WI38 (cell line): ENCODE measurements around the gene STYX.

Experiments
- H3K4me3 ChIP-seq: 2 replicates; pipeline ENCODE4 v1.5.1; 2011; ENCODE audit warnings: low read depth, mild to moderate bottlenecking, control low read depth, low read length
- CTCF ChIP-seq: IDR thresholded peaks from 2 replicates; pipeline ENCODE4 v1.5.1; 2012; ENCODE audit warnings: low read depth, mild to moderate bottlenecking, control low read depth, low read length

Gene STYX

DNA sequence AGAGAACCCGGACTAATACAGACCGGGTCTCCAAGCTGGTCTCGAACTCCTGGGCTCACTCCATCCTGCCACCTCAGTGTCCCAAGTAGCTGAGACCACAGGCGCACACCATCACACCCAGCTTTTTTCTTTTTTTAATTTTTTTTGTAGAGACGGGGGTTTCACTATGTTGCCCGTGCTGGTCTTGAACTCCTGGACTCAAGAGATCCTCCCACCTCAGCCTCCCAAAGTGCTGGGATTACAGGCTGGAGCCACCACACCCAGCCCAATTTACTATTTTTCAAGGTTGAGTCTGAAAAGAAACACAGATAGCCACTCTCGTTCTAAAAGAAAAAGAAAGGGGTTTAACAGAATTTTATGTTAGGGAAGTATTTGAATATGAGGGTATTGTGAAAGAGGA is 36.4 kb upstream of the STYX start:
- no peak for TF ChIP-seq CTCF

GRCh38 chr14:52694761-52695480 is 35.0 kb upstream of the STYX start:
- no peak for TF ChIP-seq CTCF
- H3K4me3 ChIP-seq: peak overlapping the region; percentile 96

More for the DNA sequence above, 36.4 kb upstream of the STYX start:
- H3K4me3 ChIP-seq: no peak overlapping the region

GRCh38 chr14:52695481-52696091 is 34.4 kb upstream of the STYX start, which contains the start of gene ERO1A:
TSS of gene ERO1A (minus strand) at chr14:52695558. CDS start at chr14:52695481, 77 bp downstream.
- no peak for TF ChIP-seq CTCF
- H3K4me3 ChIP-seq: peak within 1 kb of the TSS; percentile 96

DNA sequence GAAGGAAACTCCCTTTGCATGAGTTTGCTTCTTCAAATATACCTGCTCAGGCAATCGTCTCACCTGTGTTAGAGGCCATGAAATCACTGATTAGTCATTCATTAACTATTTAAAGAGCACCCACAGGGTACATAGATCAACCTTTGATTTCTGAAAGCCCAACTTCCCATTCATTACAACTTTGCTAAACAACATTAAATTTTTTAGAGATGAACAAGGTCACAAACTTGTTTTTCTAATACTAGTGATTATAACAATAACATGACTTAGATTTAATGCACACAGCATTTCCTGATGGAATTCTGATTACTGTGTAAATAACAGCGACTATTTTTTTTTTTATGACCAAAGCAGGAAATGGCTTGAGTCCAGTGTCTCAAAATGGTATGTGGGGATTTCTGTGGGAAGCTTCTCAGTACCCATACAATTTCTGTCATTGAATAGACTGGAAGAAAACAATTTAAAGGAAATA is 29.2 kb upstream of the STYX start:
- H3K4me3 ChIP-seq: no peak overlapping the region
- TF ChIP-seq CTCF: no peak

- TF ChIP-seq CTCF: no peak
- no peak overlapping the region for H3K4me3 ChIP-seq
Observed at GRCh38 chr14:52701223-52701622, 28.7 kb upstream of the STYX start.

DNA sequence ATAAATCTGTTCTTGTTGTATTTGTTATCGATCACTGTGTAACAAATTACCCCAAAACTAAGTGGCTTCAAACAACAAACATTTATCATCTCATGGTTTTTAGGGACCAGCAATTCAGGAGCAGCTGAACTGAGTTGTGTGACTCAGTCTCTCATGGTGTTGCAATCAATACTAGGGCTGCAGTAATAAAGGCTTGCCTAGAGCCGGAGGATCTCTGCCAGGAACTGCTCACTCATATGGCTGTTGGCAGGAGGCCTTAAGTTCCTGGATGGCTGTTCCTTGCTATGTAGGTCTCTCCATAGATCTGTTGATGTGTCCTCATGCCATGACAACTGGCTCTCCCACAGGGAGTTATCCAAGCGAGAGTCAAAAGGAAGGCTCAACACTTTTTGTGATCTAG is 26.7 kb upstream of the STYX start:
- TF ChIP-seq CTCF: no peak
- no peak overlapping the region for H3K4me3 ChIP-seq

GRCh38 chr14:52703664-52704063 is 26.3 kb upstream of the STYX start:
- TF ChIP-seq CTCF: no peak

More at GRCh38 chr14:52703664-52704063, 26.3 kb upstream of the STYX start:
- H3K4me3 ChIP-seq: no peak overlapping the region
